Globus pallidus (tissue), 1 donor: ENCODE data around the gene RAD23B.

ENCODE experiments used
- DNase-seq: peaks from one replicate; pipeline ENCODE4 v3.0.0-alpha.2; 2015; ENCODE audit warnings: low spot score

Gene RAD23B

GRCh38 chr9:107378006-107378405 lies 94.9 kb downstream of the RAD23B start:
- no peak for DNase-seq
